Measurements from ENCODE around the gene GARIN3. TPM values are rescaled to one million over a fixed set of nuclear protein-coding genes. Genes with fewer than 3 reads are reported as not detected.

Gene GARIN3
- total RNA-seq, 1 experiment from 2014 or later: not detected

- Histone ChIP-seq H2BK12ac (ENCODE audit: insufficient read length, low read depth, low read length) (no peak overlapping the region), H3K4ac (ENCODE audit: low read depth, low read length) (no peak overlapping the region), H3K18ac (ENCODE audit: insufficient read length, low read depth, low read length) (no peak overlapping the region), H3K79me2 (ENCODE audit: insufficient read depth, low read length) (no peaks in the 10 kb centered on the region), H3K27ac (ENCODE audit: insufficient read length, low read depth, low read length) (no peak overlapping the region), H3K56ac (ENCODE audit: insufficient read length, low read depth, low read length) (no peak overlapping the region), H4K5ac (ENCODE audit: insufficient read length, low read depth, low read length) (no peak overlapping the region), H3K23me2 (ENCODE audit: insufficient read length, low read depth, low read length, poor library complexity, severe bottlenecking) (no peaks in the 10 kb centered on the region), H3K4me1 (ENCODE audit: insufficient read depth, low read length) (no peaks in the 10 kb centered on the region), H2BK120ac (ENCODE audit: low read depth, low read length, poor library complexity, severe bottlenecking) (no peak overlapping the region), H3K79me1 (ENCODE audit: insufficient read depth, low read depth, low read length, poor library complexity, severe bottlenecking) (no peaks in the 10 kb centered on the region), H3K23ac (ENCODE audit: insufficient read length, low read depth, low read length) (no peak overlapping the region), H4K8ac (replicated peaks; ENCODE audit: insufficient read length, low read depth, low read length) (no peak overlapping the region), H3K9me3 (ENCODE audit: control insufficient read depth, low read depth, low read length) (no peaks in the 10 kb centered on the region), H4K20me1 (ENCODE audit: control insufficient read depth, insufficient read depth, insufficient read length) (no peaks in the 10 kb centered on the region), H2AFZ (ENCODE audit: low read length) (no peak overlapping the region), H3K4me2 (ENCODE audit: insufficient read depth, insufficient read length, low read length) (no peak overlapping the region), H2BK20ac (ENCODE audit: low read depth, low read length, poor library complexity, severe bottlenecking) (no peak overlapping the region), H2BK5ac (ENCODE audit: insufficient read length, low read length) (no peak overlapping the region), H3K14ac (ENCODE audit: insufficient read depth, low read length) (no peak overlapping the region; the same call in 1 of the 2 replicates), H3K27me3 (ENCODE audit: insufficient read depth, low read length) (peaks cover 2% of the 10 kb centered on the region; the same call in 1 of the 2 replicates), H3T11ph (ENCODE audit: low read length) (no peak overlapping the region), H4K91ac (ENCODE audit: insufficient read length, low read depth, low read length) (no peak overlapping the region), H2AK5ac (ENCODE audit: insufficient read length, low read length) (no peak overlapping the region), H2BK15ac (ENCODE audit: low read depth, low read length) (no peak overlapping the region; the same call in 1 of the 2 replicates), H3K9ac (ENCODE audit: extremely low read depth, insufficient read length, low read length) (no peak overlapping the region)
- no peak overlapping the region for H3K4me3 Mint-ChIP-seq
- H3K9me3 Mint-ChIP-seq: peaks cover 2 to 4% of the 10 kb centered on the region in 2 experiments; a peak in 3 of 5 replicates
- TF ChIP-seq CTCF (conservative IDR thresholded peaks at IDR 0.05): no peak
- peak overlapping the region in 2 of 3 experiments; percentile 48 to 61; a peak in 1 of 7 replicates for H3K27ac Mint-ChIP-seq
- no CpG with 5 or more reads among the region's 1 CpG for WGBS (ENCODE audit: extremely low coverage, insufficient read length, low lambda C conversion rate)
- no peak for DNase-seq
- H3K36me3 Mint-ChIP-seq (ENCODE audit: insufficient read depth in 1 of 3, low read depth in 3 of 3): peaks cover 0 to 4% (median 0%) of the 10 kb centered on the region in 3 experiments; a peak in 1 of 7 replicates
- peaks cover 5% of the 10 kb centered on the region in 2 experiments; a peak in 3 of 4 replicates for H3K4me1 Mint-ChIP-seq
- no peaks in the 10 kb centered on the region for H3K27me3 Mint-ChIP-seq (ENCODE audit: low read depth)
Observed at GRCh38 chr5:157120102-157120501, 46.0 kb downstream of the GARIN3 start.

All from H9 (cell line).